Limb (tissue), 2 donors: ENCODE measurements around the gene PCDHGA4.
"Not testable (repeated sequence)": the region's sequence is repeated elsewhere in the genome, so short reads cannot be mapped to it uniquely, and the experiment has no call there.

Source experiments
- DNase-seq, 2 donors: peaks; one replicate each; pipeline ENCODE4 v3.0.0-alpha.2; 2016; ENCODE audit errors: extremely low spot score in 2 of 2

The PCDHGA4 gene

DNA sequence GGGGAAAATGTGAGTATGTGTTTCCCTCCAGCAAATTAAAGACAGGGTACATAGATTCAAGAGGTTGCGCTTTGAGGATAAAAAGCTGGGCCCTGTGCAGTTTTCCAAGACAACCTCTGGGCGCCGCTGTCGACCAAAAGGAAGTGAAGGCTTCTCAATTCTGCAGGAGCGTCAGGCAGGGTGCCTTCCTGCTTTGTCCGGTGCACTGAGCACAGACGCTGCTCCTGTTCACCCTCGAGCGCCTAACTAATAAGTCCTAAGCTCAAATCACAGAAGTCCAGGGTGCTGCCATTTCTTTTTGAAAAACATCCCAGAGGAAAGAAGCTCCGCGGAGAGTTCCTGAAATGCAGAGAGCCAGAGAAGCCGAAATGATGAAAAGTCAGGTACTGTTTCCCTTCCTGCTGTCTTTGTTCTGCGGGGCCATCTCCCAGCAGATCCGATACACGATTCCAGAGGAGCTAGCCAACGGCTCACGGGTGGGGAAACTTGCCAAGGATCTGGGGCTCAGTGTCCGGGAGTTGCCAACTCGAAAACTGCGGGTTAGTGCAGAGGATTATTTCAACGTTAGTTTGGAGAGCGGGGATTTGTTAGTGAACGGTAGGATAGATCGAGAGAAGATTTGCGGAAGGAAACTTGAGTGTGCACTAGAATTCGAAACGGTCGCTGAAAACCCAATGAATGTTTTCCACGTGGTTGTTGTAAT is 4.8 kb upstream of the PCDHGA4 start, which contains the start of gene PCDHGB1:
Gene PCDHGB1 (plus strand): TSS at position 183 of the 703 bp plus-strand sequence. CDS start 162 bp downstream, at position 345.
- DNase-seq, result no peak

DNA sequence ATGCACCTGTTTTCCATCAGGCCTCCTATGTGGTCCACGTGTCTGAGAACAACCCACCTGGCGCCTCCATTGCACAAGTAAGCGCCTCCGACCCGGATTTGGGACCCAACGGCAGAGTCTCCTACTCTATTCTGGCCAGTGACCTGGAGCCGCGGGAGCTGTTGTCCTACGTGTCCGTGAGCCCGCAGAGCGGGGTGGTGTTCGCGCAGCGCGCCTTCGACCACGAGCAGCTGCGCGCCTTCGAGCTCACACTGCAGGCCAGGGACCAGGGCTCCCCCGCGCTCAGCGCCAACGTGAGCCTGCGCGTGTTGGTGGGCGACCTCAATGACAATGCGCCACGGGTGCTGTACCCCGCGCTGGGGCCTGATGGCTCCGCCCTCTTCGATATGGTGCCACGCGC is 3.2 kb upstream of the PCDHGA4 start:
- DNase-seq, result no peak

DNA sequence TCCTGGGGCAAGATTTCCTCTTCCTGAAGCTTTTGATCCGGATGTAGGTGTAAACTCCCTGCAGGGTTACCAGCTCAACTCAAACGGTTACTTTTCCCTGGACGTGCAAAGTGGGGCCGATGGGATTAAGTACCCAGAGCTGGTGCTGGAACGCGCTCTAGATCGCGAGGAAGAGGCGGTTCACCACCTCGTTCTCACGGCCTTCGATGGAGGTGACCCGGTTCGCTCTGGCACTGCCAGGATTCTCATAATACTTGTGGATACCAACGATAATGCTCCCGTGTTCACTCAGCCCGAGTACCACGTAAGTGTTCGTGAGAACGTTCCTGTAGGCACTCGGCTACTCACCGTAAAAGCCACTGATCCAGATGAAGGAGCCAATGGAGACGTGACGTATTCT is 820 bp downstream of the PCDHGA4 start:
- DNase-seq, result no peak

DNA sequence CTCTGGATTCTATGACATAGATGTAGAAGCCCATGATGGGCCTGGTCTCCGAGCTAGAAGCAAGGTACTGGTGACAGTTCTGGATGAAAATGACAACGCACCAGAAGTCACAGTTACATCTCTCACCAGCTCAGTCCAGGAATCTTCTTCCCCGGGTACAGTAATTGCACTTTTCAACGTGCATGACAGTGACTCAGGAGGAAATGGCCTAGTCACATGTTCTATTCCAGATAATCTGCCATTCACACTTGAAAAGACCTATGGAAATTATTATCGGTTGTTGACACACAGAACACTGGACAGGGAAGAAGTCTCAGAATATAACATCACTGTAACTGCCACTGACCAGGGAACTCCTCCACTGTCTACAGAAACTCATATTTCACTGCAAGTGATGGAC is 1.3 kb downstream of the PCDHGA4 start:
- no peak for DNase-seq

DNA sequence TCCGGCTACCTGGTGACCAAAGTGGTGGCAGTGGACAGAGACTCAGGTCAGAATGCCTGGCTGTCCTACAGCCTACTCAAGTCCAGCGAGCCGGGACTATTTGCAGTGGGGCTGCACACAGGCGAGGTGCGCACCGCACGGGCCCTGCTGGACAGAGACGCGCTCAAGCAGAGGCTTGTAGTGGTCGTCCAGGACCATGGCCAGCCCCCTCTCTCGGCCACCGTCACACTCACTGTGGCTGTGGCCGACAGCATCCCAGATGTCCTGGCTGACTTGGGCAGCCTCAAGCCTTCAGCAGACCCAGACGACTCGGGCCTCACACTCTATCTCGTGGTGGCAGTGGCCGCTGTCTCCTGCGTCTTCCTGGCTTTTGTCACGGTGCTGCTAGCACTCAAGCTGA is 2.1 kb downstream of the PCDHGA4 start:
- DNase-seq, result no peak

DNA sequence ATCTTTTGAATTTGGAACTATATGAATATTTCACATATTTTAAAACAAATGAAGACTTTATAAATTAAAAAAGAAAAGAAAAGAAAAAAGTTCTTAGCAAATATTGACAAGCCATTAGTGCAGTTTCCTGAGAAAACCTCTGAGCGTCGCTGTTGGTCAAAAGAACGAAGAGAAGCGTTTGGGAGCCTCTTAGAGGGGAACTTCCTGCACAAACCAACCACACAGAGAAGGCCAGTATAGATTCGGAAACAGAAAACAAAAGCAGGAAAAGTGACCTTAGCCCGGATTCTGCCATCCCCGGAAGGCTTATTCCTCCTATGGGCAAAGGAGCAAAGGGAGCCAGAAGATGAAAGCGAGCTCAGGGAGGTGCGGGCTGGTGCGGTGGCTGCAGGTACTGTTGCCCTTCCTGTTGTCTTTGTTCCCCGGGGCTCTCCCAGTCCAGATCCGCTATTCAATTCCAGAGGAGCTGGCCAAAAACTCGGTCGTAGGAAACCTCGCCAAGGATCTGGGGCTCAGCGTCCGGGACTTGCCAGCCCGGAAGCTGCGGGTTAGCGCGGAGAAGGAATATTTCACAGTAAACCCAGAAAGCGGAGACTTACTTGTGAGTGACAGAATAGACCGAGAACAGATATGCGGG is 5.1 kb downstream of the PCDHGA4 start, which contains the start of gene PCDHGB2:
Gene PCDHGB2 (plus strand): TSS at position 205 of the 637 bp plus-strand sequence. CDS start 142 bp downstream, at position 347.
- no peak for DNase-seq

DNA sequence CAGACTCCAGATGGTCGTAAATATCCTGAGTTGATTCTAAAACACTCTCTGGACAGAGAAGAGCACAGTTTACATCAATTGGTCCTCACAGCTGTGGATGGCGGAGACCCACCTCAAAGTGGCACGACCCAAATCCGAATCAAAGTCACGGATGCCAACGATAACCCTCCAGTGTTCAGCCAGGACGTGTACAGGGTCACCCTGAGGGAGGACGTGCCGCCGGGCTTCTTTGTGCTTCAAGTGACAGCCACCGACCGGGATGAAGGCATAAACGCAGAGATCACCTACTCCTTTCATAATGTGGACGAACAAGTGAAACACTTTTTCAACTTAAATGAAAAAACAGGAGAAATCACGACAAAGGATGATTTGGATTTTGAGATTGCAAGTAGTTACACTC is 5.9 kb downstream of the PCDHGA4 start:
- no peak for DNase-seq

DNA sequence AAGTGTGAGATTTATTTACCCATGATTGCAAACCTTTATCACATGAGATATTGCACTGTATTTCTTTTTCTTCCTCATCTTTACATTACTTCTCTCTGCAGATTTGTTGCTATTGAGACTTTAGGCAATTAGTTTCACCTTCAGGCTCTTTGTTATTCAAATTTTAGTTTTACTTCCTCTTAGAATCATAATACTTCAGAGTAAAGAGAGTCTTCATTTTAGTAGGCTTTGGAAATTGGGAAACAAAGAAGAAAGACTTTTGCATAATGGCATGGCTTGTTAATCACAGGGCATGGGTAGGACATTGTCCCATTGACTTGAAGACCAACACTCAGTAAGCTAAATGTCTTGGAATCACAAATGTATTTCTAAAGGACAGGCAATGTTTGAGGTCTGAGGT is 7.9 kb downstream of the PCDHGA4 start:
- DNase-seq, result no peak

DNA sequence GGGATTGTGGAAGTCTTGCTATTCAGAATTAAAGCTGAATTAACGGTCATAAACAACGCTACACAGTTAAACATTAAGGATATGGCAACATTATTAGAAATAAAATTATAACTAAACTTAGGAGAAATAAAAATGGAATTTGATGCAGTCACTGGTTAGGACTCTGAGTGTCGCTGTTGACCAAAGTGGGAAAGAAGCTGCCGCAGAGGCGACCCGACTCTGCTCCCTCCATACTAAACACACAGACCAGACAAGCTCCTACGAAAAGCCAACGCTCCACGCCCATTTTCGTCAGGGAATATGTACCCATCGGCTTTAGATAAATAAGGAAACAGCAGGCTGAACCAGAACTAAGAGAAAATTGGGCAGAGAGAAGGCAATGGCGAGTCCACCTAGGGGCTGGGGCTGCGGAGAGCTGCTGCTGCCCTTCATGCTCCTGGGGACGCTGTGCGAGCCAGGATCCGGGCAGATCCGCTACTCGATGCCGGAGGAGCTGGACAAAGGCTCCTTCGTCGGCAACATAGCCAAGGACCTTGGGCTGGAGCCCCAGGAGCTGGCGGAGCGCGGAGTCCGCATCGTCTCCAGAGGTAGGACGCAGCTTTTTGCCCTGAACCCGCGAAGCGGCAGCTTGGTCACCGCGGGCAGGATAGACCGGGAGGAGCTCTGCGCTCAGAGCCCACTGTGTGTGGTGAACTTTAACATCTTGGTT is 9.3 kb downstream of the PCDHGA4 start, which contains the start of gene PCDHGA5:
Gene PCDHGA5 (plus strand): TSS at position 211 of the 709 bp plus-strand sequence. CDS start 169 bp downstream, at position 380.
- no peak for DNase-seq

DNA sequence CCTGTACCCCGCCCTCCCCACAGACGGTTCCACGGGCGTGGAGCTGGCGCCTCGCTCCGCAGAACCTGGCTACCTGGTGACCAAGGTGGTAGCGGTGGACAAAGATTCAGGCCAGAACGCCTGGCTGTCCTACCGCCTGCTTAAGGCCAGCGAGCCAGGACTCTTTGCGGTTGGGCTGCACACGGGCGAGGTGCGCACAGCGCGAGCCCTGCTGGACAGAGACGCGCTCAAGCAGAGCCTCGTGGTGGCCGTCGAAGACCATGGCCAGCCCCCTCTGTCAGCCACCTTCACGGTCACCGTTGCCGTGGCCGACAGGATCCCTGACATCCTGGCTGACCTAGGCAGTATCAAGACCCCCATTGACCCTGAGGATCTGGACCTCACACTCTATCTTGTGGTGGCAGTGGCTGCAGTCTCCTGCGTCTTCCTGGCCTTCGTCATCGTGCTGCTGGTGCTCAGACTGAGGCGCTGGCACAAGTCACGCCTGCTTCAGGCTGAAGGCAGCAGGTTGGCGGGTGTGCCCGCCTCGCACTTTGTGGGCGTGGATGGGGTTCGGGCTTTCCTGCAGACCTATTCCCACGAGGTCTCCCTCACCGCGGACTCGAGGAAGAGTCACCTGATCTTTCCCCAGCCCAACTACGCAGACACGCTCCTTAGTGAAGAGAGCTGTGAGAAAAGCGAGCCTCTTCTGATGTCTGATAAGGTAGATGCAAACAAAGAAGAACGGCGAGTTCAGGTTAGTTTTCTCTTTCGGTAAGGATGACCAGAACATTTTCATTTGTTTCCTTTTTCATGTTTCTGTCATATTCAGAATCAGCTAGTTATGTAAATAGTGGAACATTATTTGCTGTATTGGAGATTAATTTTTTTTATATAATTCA is 11.4 kb downstream of the PCDHGA4 start:
- no peak for DNase-seq

DNA sequence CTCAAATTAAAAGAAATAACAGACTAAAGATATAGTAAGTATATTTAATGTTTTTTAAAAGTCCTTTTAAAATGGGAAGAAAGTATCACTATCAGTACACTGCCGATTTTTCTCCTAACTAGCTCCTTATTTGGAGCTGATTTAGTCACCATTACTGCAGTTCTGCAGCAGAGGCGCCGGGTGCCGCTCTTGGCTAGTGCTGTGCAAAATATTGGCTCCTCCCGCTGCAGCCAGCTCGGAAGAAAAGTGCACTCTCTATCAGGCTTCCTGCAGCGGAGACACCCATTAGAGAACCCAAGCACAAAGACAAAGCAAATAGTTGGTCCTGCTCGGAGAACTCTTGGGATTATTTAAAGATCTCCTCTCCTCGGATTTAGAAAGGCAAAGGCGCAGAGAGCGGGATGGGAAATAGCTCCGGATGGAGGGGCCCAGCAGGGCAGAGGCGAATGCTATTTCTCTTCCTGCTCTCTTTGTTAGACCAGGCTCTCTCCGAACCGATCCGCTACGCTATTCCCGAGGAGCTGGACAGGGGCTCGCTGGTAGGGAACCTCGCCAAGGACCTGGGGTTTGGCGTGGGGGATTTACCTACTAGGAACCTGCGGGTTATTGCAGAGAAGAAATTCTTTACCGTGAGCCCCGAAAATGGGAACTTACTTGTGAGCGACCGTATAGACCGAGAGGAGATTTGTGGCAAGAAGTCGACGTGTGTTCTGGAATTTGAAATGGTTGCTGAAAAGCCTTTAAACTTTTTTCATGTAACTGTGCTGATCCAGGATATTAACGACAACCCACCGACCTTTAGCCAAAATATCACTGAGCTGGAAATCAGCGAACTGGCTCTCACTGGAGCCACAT is 15.4 kb downstream of the PCDHGA4 start, which contains the start of gene PCDHGB3:
Gene PCDHGB3 (plus strand): TSS at position 249 of the 855 bp plus-strand sequence. CDS start 153 bp downstream, at position 402.
- no peak for DNase-seq

DNA sequence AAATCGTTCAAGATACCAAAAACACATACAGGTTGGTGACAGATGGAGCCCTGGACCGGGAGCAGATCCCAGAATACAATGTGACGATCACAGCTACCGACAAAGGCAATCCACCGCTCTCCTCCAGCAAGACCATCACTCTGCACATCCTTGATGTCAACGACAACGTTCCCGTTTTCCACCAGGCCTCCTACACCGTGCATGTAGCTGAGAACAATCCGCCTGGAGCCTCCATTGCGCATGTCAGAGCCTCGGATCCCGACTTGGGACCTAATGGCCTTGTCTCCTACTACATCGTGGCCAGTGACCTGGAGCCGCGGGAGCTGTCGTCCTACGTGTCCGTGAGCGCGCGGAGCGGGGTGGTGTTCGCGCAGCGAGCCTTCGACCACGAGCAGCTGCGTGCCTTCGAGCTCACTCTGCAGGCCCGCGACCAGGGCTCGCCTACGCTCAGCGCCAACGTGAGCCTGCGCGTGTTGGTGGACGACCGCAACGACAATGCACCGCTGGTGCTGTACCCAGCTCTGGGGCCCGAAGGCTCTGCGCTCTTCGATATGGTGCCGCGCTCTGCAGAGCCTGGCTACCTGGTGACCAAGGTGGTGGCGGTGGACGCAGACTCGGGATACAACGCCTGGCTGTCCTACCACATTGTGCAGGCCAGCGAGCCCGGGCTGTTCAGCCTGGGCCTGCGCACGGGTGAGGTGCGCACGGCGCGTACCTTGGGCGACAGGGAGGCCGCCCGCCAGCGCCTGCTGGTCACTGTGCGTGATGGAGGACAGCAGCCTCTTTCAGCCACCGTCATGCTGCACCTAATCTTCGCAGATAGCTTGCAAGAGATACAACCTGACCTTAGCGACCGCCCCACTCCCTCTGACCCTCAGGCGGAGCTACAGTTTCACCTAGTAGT is 17.0 kb downstream of the PCDHGA4 start:
- no peak for DNase-seq

DNA sequence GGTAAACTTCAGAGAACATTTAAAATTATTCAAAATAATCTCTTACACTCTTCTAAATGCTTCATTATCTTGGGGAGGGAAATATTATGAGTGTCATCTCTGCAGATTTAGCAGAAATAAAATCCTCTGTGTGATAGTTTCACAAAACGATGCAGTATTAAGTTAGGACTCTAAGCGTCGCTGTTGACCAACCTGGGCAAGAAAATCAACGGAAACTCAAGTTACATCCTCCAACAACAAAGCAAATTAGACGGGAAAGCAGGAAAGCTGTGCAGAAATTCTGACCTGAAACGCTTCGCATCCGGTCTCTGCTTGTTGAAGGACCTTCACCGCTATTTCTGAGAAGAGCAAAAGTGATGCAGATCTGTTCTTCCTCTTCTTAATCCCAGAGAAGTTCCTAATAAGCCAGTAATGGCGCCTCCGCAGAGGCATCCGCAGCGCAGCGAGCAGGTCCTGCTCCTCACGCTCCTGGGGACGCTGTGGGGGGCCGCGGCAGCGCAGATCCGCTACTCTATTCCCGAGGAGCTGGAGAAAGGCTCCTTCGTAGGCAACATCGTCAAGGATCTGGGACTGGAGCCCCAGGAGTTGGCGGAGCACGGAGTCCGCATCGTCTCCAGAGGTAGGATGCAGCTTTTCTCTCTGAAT is 19.0 kb downstream of the PCDHGA4 start, which contains the start of gene PCDHGA6:
Gene PCDHGA6 (plus strand): TSS at position 219 of the 645 bp plus-strand sequence. CDS start 193 bp downstream, at position 412.
- no peak for DNase-seq

DNA sequence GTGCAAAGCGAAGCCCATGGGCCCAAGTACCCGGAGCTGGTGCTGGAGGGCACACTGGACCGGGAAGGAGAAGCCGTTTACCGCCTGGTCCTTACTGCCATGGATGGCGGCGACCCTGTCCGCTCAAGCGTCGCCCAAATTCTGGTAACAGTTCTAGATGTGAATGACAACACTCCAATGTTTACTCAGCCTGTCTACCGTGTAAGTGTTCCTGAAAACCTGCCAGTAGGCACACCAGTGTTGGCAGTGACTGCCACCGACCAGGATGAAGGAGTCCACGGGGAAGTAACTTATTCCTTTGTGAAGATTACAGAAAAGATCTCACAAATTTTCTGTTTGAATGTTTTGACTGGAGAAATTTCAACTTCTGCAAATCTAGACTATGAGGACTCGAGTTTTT is 19.8 kb downstream of the PCDHGA4 start:
- no peak for DNase-seq

DNA sequence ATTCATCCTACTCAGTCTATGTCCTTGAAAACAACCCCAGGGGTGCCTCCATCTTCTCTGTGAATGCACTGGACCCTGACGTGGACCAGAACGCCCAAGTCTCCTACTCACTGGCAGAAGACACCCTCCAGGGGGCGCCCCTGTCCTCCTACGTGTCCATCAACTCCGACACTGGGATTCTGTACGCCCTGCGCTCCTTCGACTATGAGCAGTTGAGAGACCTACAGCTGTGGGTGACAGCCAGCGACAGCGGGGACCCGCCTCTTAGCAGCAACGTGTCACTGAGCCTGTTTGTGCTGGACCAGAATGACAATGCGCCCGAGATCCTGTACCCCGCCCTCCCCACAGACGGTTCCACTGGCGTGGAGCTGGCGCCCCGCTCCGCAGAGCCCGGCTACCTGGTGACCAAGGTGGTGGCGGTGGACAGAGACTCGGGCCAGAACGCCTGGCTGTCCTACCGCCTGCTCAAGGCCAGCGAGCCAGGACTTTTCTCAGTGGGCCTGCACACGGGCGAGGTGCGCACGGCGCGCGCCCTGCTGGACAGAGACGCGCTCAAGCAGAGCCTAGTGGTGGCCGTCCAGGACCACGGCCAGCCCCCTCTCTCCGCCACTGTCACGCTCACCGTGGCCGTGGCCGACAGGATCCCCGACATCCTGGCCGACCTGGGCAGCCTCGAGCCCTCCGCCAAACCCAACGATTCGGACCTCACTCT is 20.8 kb downstream of the PCDHGA4 start:
- DNase-seq, result not testable (repeated sequence)

DNA sequence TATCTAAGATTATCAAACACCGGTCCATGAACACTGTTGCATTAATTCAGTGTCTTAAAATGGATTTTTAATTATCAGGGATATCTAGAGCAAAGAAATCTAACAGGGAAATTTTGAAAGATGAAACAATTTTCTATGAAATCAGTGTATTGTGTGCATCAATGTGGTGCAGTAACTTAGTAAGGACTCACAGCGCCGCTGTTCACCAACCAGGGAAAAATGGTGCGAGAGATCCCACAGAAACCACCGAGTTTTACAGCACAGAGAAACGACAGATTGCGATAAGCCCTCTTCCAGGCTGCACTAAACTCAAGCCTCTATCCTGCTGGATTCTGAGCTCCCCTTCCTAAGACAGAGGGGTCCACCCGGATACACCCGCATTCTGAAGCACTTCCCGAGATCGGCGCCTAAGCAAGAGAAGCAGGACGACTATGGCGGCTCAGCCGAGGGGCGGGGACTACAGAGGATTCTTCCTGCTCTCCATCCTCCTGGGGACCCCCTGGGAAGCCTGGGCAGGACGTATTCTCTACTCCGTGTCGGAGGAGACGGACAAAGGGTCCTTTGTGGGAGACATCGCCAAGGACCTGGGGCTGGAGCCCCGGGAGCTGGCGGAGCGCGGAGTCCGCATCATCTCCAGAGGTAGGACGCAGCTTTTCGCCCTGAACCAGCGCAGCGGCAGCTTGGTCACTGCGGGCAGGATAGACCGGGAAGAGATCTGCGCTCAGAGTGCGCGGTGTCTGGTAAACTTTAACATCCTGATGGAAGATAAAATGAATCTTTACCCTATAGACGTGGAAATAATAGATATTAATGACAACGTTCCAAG is 27.9 kb downstream of the PCDHGA4 start, which contains the start of gene PCDHGA7:
Gene PCDHGA7 (plus strand): TSS at position 274 of the 826 bp plus-strand sequence. CDS start 158 bp downstream, at position 432.
- no peak for DNase-seq

DNA sequence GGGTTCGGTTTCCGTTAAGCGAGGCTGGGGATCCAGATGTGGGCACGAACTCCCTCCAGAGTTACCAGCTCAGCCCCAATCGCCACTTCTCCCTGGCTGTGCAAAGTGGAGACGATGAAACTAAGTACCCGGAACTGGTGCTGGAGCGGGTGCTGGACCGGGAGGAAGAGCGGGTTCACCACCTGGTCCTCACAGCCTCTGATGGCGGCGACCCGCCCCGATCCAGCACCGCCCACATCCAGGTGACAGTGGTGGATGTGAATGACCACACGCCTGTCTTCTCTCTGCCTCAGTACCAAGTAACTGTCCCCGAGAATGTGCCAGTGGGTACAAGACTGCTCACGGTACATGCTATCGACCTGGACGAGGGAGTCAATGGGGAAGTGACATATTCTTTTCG is 28.5 kb downstream of the PCDHGA4 start:
- DNase-seq, result no peak
